GM18868 (cell line): ENCODE data around the gene MTOR.
"Not testable (repeated sequence)": the region's sequence is repeated elsewhere in the genome, so short reads cannot be mapped to it uniquely, and the experiment has no call there.

ENCODE experiments used
- ATAC-seq: cut with Tn5 transposase; IDR thresholded peaks from one replicate; pipeline ENCODE4 v1.9.1; 2021; ENCODE audit warnings: mild to moderate bottlenecking, moderate library complexity; ENCODE audit not compliant: unreplicated experiment

MTOR gene

DNA sequence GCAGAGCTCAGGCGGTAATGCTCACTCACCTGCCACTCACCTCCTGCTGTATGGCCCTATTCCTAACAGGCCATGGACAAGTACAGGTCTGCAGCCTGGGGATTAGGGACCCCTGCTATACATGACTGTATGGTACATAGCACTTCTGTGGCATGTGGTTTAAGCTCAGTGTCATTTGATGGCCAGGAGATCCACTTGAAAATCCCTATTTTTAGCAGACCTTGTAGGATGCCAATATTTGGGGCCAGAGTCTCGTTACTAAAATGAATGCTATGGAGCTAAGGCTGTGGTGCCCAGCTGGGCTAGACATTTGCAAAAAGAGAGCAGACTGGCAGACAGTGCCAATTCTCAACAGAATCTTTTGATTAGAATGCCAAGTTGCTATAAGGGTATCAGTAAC is 74.9 kb downstream of the MTOR start:
- no peak for ATAC-seq

- no peak for ATAC-seq
These were observed 75.4 kb downstream of the MTOR start for GRCh38 chr1:11187000-11187399.

DNA sequence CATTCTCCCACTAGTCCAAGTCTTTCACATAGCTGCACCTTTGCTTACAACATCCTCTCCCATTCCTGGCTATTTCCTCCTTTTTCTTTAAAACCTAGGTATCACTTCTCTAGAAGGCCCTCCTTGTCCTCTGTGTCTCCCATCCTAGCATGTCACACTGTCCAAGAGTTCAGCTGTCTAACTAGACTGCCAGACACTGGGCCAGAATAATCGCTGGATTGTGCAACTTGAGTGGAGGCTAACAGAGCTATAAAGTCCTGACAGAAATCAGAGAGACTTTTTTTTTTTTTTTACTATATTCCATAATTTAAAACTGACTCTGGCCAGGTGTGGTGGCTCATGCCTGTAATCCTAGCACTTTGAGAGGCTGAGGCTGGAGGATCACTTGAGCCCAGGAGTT is 77.4 kb downstream of the MTOR start:
- no peak for ATAC-seq

- no peak for ATAC-seq
These were observed 79.5 kb downstream of the MTOR start for GRCh38 chr1:11182884-11183283.

DNA sequence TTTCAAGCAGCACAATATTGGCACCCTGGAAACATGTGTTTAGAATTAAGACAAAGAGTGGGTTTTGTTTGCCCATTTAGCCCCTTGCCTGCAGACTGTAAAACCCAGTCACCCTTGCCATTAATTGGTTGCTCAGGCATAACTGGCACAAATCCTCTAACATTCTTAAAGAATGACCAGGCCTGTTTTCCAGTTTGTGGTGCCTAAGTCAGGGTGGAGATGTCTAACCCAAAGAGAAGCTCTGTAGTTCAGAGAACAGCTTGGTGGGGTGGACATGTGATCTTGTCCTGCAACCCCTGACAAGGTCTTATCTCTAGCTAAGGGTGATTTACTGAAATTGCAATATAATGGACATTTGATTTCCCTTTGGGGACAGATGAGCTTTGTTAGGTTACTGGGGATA is 82.0 kb downstream of the MTOR start:
- no peak for ATAC-seq

- ATAC-seq: not testable (repeated sequence)
These were observed 82.6 kb downstream of the MTOR start for GRCh38 chr1:11179749-11180148.

- ATAC-seq: no peak
These were observed 83.2 kb downstream of the MTOR start for GRCh38 chr1:11179125-11179524.

DNA sequence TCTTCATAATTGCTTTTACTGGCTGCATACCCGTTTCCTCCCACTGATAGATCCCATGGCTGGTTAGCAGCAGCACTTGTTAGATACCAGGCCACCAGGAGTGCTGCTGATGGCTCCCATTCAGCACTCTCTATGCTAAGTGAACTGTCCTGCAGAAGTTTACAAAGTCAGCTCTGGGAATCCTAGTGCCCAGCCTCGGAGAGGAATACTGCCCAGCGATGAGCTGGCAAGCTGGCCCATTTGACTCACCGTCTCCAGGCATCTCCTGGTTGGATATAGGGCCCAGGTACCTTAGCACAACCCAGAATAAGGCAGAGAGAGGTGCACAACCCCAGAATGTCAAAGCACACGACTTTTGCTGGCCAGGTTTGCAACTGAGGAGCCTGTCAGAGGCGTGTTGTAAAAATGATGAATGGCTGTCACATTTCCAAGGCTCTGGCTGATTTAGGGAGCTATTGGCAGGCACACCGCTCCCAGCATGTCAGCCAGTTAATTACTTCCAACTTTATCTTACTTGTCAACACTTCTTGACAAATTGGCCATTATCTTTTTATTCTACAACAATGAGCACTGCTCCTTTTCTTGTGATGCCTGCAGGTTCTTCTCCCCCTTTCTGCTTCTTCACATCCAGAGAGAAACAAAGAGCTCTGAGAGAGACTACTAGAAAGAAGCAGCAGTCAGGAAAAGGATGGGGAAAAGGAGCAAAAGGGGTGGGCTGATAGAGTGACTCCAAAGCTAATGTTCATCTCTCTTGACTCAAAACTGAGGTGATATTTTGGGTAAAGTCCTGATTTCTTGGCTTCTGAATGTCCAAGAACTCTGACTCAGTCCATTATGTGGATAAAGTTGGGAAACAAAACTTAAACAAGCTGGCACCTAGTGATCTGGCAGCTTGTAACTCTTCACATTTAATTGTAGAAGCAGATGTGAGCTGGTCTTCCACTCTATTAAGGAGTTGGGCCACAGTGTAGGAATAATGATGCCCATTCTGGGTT is 84.0 kb downstream of the MTOR start:
- no peak for ATAC-seq

GRCh38 chr1:11176081-11176706 is 86.2 kb downstream of the MTOR start:
- ATAC-seq: no peak

GRCh38 chr1:11175461-11175860 is 86.9 kb downstream of the MTOR start:
- ATAC-seq: no peak

DNA sequence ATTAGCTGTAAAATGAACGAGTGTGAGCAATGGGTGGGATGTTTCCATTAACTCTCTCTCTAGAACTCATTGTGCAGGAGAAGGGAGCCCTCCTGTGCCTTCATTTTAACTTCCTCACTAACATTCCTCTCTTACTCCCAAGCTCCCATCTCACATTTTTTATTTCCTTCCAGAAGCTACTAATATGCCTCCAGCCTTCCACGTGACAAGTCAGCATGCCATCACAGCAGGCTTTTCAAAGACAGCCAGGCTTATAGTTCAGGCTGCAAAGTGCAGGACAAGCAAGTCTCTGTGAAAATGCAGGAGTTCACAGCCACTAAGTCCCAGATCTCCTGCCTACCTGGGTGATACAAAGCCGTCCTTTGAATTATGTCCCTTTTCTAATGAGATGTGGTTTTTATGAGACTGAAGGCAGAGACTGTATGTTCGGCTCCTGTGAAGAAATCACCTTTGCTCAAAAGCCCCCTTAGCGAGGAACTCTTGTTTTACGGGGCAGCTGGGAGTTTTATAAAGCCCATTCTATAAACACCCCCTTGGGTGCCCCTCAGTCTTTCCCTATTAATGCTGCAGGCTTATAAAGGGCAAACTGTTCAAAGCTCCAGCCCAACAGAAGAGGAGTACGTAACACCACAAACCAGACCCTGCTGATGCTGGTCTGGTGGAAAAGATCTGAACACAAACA is 87.9 kb downstream of the MTOR start:
- ATAC-seq: no peak

- ATAC-seq: no peak
These were observed 92.2 kb downstream of the MTOR start for GRCh38 chr1:11170102-11170501.

DNA sequence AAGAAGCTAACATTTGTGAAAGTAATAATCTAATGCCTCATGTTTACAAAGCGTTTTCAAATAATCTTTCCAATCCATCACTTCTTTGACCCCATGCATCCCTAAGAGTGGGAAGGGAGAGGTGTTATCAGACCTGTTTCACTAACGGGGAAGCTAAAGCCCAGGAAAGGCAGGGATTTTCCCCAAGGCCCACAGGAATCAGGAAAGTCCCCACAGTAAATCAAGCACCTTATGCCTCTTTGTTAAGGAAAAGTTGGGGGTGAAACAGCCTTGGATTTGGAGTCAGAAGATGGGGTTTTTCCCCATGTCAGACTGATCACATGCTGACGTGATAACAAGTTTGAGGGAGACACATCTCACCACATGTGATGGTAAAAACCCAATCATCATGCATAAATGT is 93.1 kb downstream of the MTOR start:
- ATAC-seq: no peak

DNA sequence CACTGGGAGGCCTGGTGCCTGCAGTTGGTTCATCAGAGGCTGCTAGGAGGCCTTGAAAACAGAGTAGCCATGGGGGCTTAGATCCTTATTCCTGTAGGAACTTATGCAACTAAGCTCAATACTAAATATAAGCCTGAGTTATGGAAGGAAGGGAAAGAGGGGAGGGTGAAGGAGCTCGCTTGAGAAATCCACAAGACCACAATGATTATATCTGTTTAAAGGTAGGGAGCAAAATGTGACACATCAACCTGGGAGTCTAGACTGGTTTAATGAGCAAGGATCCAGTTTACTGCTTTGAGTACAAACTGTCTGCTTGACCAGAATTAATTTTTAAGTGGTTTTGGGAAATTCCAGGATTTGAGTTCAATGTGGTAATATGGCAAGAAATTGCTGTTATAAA is 93.6 kb downstream of the MTOR start:
- ATAC-seq: no peak

GRCh38 chr1:11166744-11167143 is 95.6 kb downstream of the MTOR start:
- not testable (repeated sequence) for ATAC-seq

DNA sequence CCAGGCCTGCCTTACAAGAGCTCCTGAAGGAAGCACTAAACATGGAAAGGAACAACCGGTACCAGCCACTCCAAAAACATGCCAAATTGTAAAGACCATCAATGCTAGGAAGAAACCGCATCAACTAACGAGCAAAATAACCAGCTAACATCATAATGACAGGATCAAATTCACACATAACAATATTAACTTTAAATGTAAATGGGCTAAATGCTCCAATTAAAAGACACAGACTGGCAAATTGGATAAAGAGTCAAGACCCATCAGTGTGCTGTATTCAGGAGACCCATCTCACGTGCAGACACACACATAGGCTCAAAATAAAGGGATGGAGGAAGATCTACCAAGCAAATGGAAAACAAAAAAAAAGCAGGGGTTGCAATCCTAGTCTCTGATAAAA is 99.6 kb downstream of the MTOR start:
- not testable (repeated sequence) for ATAC-seq

DNA sequence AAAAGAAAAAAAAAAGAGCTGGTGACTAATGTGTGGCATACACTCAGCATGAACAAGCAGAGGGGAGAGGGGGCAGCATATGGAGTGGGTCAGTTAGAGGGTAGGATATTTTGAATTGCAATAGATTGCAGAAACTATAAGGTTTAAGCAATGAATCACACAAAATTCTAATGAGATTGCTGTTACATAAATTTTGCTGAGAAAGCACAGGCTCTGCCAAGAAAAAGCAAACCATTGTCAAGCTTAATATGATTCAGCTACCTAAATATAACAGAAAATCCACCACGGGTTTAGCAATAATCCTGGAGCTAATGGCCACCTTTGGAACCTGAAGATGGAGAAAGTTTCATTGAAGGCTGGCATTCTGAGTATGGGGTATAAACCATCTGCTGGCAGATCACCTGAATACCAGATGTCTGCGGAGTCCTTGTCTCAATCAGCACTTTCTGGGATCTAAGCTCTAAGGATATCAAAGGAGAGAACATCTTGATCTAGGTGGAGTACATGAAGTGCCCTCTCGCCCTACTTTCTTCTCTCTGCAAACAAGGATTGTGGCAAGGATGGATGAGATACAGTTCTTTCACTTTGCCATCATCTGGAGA is 103.5 kb downstream of the MTOR start:
- ATAC-seq: no peak

GRCh38 chr1:11158291-11158690 is 104.1 kb downstream of the MTOR start:
- ATAC-seq: no peak

DNA sequence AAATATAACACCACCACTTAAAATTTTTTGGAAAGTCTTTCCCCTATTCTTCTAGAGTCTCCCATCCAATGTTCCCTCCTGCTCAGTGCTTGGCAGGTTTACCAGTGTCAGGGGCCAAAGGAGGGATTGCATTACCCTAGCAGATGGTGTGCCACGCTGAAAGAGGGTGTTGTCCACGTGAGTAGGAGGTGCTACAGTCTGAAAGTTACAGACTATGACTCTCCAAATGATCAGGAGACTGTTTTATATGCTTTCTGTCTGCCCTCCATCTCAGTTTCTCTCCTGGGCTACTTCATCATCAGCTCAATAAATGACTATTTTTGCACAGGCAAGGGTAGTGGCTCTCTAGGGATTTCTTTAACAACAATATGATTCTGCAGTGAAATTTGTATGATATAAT is 104.5 kb downstream of the MTOR start:
- ATAC-seq: no peak

DNA sequence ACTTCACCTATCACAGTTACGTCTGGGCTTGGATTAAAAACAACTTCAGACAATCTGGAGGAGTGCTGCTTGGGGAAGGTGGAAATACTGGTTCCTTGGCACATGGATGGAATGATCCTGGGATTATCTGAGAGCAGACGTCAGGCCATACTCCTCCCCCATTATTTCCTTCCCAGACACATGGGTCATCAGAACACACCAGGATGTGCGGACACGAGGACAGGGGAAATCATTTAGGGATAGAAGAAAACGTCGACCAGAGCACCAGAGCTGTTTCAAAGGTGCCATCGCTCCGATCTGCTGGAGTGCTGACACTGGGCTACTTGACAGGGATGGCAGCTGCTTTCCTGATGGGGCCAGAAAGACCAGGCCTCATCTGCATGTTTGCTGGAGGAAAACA is 105.0 kb downstream of the MTOR start:
- ATAC-seq: no peak

DNA sequence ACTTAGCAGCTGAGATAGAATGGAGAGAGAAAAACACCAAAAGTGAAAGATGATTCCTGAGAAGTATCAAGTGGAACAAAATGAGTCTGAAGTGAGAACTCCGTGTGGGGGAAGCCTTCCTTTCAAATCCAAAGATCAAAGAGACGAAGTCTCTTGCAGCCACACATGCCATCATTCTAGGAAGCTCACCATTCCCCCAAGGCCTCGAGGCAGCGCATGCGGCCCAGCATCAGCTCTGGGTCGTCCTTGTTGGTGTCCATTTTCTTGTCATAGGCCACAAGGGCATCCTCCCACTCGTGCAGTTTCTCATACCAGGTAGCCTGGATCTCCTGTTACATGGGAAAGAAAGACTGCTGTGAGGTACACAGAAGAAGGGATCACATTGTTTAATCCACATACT is 105.4 kb downstream of the MTOR start:
- ATAC-seq: no peak
